ENCODE data around the gene PAN2. TPM values are rescaled to one million over a fixed set of nuclear protein-coding genes. Genes with fewer than 3 reads are reported as not detected.
"Not testable (repeated sequence)": the region's sequence is repeated elsewhere in the genome, so short reads cannot be mapped to it uniquely, and the experiment has no call there.

The PAN2 gene
- polyA plus RNA-seq, 3 donors: 8.8 to 120 (median 16.0) TPM

- peak; percentile 81 to 98 (median 87) for DNase-seq
- Mint-ChIP-seq H3K36me3 (peaks cover 8 to 15% of the 10 kb centered on the region in 2 donors), H3K27me3 (ENCODE audit: low read depth in 3 of 3) (peaks cover 0 to 3% (median 2%) of the 10 kb centered on the region in 3 donors), H3K9me3 (peaks cover 0 to 3% (median 0%) of the 10 kb centered on the region in 7 donors), H3K4me1 (peaks cover 62% of the 10 kb centered on the region), H3K27ac (peak overlapping the region; percentile 81 to 95 (median 92)), H3K4me3 (peak overlapping the region; percentile 6 to 59)
- intact Hi-C loops (cut with micrococcal nuclease): loop anchor here in 1 of 2 donors (10.0 kb wide), 1 partner anchor 128 kb away; the partner anchor contains the start of gene SPRYD4
- TF ChIP-seq, protein P1, sequence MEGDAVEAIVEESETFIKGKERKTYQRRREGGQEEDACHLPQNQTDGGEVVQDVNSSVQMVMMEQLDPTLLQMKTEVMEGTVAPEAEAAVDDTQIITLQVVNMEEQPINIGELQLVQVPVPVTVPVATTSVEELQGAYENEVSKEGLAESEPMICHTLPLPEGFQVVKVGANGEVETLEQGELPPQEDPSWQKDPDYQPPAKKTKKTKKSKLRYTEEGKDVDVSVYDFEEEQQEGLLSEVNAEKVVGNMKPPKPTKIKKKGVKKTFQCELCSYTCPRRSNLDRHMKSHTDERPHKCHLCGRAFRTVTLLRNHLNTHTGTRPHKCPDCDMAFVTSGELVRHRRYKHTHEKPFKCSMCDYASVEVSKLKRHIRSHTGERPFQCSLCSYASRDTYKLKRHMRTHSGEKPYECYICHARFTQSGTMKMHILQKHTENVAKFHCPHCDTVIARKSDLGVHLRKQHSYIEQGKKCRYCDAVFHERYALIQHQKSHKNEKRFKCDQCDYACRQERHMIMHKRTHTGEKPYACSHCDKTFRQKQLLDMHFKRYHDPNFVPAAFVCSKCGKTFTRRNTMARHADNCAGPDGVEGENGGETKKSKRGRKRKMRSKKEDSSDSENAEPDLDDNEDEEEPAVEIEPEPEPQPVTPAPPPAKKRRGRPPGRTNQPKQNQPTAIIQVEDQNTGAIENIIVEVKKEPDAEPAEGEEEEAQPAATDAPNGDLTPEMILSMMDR (IDR thresholded peaks at IDR 0.05): no peak
- WGBS (ENCODE audit: insufficient coverage): no CpG with 5 or more reads among the region's 9 CpGs
- Histone ChIP-seq H3K9me3 (replicated peaks in 1 of 2; ENCODE audit: control insufficient read depth in 1 of 2, insufficient read depth in 1 of 2, low read length in 2 of 2) (no peaks in the 10 kb centered on the region), H3K4me1 (ENCODE audit: control insufficient read depth in 1 of 2, insufficient read depth in 2 of 2, low read length in 2 of 2) (peaks cover 64 to 67% of the 10 kb centered on the region in 2 donors), H3K27ac (ENCODE audit: low read depth in 1 of 2, low read length in 2 of 2) (peak overlapping the region; percentile 73 to 86), H3K36me3 (replicated peaks in 1 of 2; ENCODE audit: control insufficient read depth in 1 of 2, insufficient read depth in 2 of 2, low read length in 2 of 2) (peaks cover 6 to 8% of the 10 kb centered on the region in 2 donors), H3K4me2 (replicated peaks; ENCODE audit: extremely low read depth, low read length, poor library complexity, severe bottlenecking) (peak overlapping the region; percentile 63), H3K79me2 (ENCODE audit: insufficient read depth, low read length) (peaks cover 17% of the 10 kb centered on the region), H2AFZ (ENCODE audit: insufficient read depth, low read depth, low read length, poor library complexity, severe bottlenecking) (peak overlapping the region; percentile 33), H3K9ac (ENCODE audit: insufficient read depth, low read length, poor library complexity, severe bottlenecking) (no peak overlapping the region), H3K4me3 (replicated peaks in 1 of 3; ENCODE audit: low read depth in 2 of 3, low read length in 3 of 3) (peak overlapping the region in 1 of 3 experiments; percentile 43), H4K20me1 (ENCODE audit: insufficient read depth, low read length) (no peaks in the 10 kb centered on the region), H3K27me3 (ENCODE audit: control insufficient read depth in 2 of 2, insufficient read depth in 2 of 2, low read length in 2 of 2) (no peaks in the 10 kb centered on the region)
Measured at GRCh38 chr12:56336361-56337167, 2.8 kb upstream of the PAN2 start.

- not testable (repeated sequence) for H3K9me3 ChIP-seq (replicated peaks in 1 of 2; ENCODE audit: control insufficient read depth in 1 of 2, insufficient read depth in 1 of 2, low read length in 2 of 2); H3K36me3 ChIP-seq (replicated peaks in 1 of 2; ENCODE audit: control insufficient read depth in 1 of 2, insufficient read depth in 2 of 2, low read length in 2 of 2); H3K27me3 ChIP-seq (ENCODE audit: control insufficient read depth in 2 of 2, insufficient read depth in 2 of 2, low read length in 2 of 2); H3K27me3 Mint-ChIP-seq (ENCODE audit: low read depth in 3 of 3); DNase-seq; H3K4me2 ChIP-seq (replicated peaks; ENCODE audit: extremely low read depth, low read length, poor library complexity, severe bottlenecking); H4K20me1 ChIP-seq (ENCODE audit: insufficient read depth, low read length); H3K9ac ChIP-seq (ENCODE audit: insufficient read depth, low read length, poor library complexity, severe bottlenecking); H2AFZ ChIP-seq (ENCODE audit: insufficient read depth, low read depth, low read length, poor library complexity, severe bottlenecking); H3K4me3 Mint-ChIP-seq; H3K4me3 ChIP-seq (replicated peaks in 1 of 3; ENCODE audit: low read depth in 2 of 3, low read length in 3 of 3); H3K9me3 Mint-ChIP-seq
- WGBS (ENCODE audit: insufficient coverage): no CpG with 5 or more reads among the region's 8 CpGs
- peaks cover 17% of the 10 kb centered on the region for H3K79me2 ChIP-seq (ENCODE audit: insufficient read depth, low read length)
- intact Hi-C loops (cut with micrococcal nuclease): loop anchor here in 1 of 2 donors (10.0 kb wide), 1 partner anchor 129 kb away; the partner anchor contains the start of gene SPRYD4
- peaks cover 66% of the 10 kb centered on the region for H3K4me1 Mint-ChIP-seq
- peak overlapping the region in 6 of 7 donors; percentile 45 to 93 (median 92) for H3K27ac Mint-ChIP-seq
- H3K36me3 Mint-ChIP-seq: peaks cover 3 to 10% of the 10 kb centered on the region in 2 donors
- peak overlapping the region; percentile 73 to 86 for H3K27ac ChIP-seq (ENCODE audit: low read depth in 1 of 2, low read length in 2 of 2)
- peaks cover 64 to 67% of the 10 kb centered on the region in 2 donors for H3K4me1 ChIP-seq (ENCODE audit: control insufficient read depth in 1 of 2, insufficient read depth in 2 of 2, low read length in 2 of 2)
Measured at GRCh38 chr12:56335527-56335926, 1.7 kb upstream of the PAN2 start.

Measured in CD14-positive monocyte (primary cell).